GM19463 (cell line): ENCODE results near the gene ZNF799.
"Not testable (repeated sequence)": the region's sequence is repeated elsewhere in the genome, so short reads cannot be mapped to it uniquely, and the experiment has no call there.

Experiments used
- ATAC-seq: cut with Tn5 transposase; IDR thresholded peaks from one replicate; pipeline ENCODE4 v1.9.1; 2021; ENCODE audit warnings: mild to moderate bottlenecking, moderate library complexity; ENCODE audit not compliant: unreplicated experiment

The ZNF799 gene

DNA sequence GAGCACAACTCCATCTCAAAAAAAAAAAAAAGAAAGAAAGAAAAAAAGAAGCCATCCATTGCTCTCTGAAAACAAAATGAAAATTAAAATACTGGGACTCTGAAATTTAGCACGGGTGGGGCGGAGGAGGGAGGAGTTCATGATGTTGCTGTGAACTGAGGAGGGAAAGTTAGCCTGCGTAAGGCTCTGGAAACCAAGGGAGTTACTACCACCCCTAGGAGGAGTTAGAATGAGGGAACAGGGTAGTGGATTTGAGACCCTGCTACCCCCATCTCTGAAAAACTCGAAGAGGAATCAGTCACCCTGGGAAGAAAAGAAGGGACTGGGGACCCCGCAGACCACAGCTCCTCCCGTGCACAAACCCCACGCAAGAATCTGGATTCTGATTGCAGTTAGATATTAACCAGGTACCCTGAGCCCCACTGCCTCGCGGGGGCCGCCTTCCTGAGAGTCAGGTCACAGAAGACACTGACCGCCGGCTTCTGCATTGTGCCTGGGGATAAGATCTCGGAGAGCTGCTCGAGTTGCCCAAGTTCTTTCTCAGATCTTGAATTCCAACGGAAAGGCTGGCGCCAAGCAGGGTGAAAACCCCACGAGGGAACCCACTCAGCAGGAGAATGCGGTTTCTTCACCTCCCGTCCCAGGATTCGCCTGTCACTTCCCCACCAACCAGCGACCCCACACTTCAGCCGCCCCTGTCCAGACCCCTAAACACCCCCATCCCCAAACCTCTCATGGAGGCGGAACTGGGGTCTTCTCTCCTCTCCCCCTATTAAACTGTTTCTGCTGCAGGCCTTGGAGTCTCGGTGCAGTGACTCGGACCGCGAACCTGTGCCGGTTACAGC, 36.5 kb downstream of the ZNF799 start:
- peak; percentile 17 for ATAC-seq

DNA sequence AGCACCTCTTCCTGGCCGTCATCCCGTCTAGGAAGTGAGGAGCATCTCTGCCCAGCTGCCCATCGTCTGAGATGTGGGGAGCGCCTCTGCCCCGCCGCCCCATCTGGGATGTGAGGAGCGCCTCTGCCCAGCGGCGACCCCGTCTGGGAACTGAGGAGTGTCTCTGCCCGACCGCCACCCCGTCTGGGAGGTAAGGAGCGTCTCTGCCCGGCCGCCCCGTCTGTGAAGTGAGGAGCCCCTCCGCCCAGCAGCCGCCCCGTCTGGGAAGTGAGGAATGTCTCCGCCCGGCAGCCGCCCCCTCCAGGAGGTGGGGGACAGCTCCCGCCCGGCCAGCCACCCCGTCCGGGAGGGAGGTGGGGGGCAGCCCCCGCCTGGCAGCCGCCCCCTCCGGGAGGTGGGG, 38.8 kb downstream of the ZNF799 start:
- not testable (repeated sequence) for ATAC-seq

- no peak for ATAC-seq
Observed at GRCh38 chr19:12353375-12353774, 47.7 kb downstream of the ZNF799 start.

- no peak for ATAC-seq
Observed at GRCh38 chr19:12350890-12351197, 50.2 kb downstream of the ZNF799 start.

DNA sequence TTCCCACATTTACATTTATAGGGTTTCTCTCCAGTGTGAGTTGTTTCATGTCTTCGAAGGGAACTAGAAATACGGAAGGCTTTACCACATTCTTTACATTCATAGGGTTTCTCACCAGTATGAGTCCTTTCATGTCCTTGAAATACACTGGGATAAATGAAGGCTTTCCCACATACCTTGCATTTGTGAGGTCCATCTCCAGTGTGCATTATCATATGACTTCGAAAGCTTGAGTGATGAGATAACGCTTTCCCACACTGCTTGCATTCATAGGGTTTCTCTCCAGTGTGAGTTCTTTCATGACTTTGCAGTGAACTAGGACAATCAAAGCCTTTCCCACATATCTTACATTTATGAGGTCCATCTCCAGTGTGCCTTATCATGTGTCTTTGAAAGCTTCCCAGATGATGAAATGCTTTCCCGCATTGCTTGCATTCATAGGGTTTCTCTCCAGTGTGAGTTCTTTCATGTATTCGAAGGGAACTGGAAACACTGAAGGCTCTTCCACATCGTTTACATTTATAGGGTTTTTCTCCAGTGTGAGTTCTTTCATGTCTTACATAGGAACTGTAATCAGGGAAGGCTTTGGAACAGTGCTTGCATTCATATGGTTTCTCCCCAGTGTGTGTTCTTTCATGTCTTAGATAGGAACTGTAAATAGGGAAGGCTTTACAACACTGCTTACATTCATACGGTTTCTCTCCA, 50.7 kb downstream of the ZNF799 start:
- no peak for ATAC-seq

DNA sequence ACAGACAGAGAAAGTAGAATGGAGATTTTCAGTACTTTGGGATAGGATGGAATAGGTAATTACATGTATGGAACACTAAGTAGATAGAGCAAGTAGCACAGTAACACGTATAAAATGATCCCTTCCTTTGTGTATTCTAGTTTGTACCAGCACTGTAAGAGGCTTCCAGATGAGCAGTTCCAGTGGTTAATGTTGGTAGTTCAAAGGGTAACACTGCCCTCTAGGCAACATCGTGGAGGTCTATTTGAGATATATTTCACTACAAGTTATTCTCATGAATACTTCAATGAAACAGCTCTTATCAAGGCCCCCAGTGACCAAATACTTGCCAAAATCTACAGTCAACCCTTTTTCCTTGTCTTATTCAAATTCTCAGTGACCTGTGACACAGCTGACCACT, 54.2 kb downstream of the ZNF799 start:
- ATAC-seq: no peak

DNA sequence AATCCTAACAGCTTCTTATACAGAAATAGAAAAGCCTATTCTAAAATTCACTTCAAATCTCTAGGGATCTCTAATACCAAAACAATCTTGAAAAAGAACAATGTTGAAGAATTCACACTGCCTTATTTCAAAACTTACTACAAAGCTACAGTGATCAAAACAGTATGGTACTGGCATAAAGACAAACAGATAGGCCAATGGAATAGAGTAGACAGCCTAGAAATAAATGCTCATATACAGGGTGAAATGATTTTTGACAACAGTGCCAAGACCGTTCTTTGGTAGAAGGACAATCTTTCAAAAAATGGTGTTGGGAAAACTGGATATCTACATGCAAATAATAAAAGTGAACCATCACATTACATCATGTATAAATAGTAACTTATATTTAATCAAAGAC, 55.9 kb downstream of the ZNF799 start:
- no peak for ATAC-seq
